ENCODE results near the gene UBE2O.

DNA sequence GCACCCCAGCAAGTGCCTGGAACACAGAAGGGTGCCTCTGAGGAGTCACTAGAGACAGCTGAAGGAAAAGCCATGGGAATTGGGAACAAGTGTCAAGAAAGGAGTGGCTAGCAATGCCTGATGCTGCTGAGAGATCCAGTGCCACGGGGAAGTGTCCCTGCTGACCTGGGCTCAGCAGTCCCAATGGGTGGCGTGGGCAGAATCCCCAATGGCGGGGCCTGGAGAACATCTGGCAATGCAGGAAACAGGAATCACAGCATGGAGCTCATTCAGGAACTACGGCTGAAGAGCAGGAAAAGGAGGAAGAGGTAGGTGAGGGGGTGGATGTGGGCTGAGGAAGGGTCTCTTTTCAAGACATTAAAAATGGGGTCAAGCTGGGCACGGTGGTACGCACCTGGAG, 30.1 kb downstream of the UBE2O start:
- TF ChIP-seq RAD21 (IDR thresholded peaks at IDR 0.05; ENCODE audit: low read length), result no peak
- TF ChIP-seq, protein P1, sequence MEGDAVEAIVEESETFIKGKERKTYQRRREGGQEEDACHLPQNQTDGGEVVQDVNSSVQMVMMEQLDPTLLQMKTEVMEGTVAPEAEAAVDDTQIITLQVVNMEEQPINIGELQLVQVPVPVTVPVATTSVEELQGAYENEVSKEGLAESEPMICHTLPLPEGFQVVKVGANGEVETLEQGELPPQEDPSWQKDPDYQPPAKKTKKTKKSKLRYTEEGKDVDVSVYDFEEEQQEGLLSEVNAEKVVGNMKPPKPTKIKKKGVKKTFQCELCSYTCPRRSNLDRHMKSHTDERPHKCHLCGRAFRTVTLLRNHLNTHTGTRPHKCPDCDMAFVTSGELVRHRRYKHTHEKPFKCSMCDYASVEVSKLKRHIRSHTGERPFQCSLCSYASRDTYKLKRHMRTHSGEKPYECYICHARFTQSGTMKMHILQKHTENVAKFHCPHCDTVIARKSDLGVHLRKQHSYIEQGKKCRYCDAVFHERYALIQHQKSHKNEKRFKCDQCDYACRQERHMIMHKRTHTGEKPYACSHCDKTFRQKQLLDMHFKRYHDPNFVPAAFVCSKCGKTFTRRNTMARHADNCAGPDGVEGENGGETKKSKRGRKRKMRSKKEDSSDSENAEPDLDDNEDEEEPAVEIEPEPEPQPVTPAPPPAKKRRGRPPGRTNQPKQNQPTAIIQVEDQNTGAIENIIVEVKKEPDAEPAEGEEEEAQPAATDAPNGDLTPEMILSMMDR (IDR thresholded peaks at IDR 0.05), result no peak
- no peak for TF ChIP-seq RFX5 (IDR thresholded peaks at IDR 0.05; ENCODE audit: low read length)
- TF ChIP-seq POLR2AphosphoS5 (IDR thresholded peaks at IDR 0.05; ENCODE audit: low read depth, low read length), result no peak

All from SK-N-SH (cell line).